ENCODE data around the gene CDHR3. TPM values are rescaled to one million over a fixed set of nuclear protein-coding genes. Genes with fewer than 3 reads are reported as not detected.

Gene CDHR3
- total RNA-seq, 1 donor from 2014 or later = 3.1 TPM

GRCh38 chr7:106023369-106024322 is 60.6 kb downstream of the CDHR3 start:
- Mint-ChIP-seq H3K4me1 (ENCODE audit: low read depth, unreplicated experiment) (peaks cover 23% of the 10 kb centered on the region), H3K4me3 (ENCODE audit: unreplicated experiment) (no peak overlapping the region), H3K27me3 (ENCODE audit: low read depth, unreplicated experiment) (no peaks in the 10 kb centered on the region), H3K36me3 (ENCODE audit: low read depth, unreplicated experiment) (no peaks in the 10 kb centered on the region), H3K9me3 (ENCODE audit: unreplicated experiment) (no peaks in the 10 kb centered on the region), H3K27ac (ENCODE audit: unreplicated experiment) (no peak overlapping the region)
- FAIRE-seq (no peak), DNase-seq (ENCODE audit: low read depth) (no peak)
- Histone ChIP-seq H3K27me3 (ENCODE audit: insufficient read depth, low read length) (peaks cover 44% of the 10 kb centered on the region), H3K4me3 (ENCODE audit: insufficient read depth, low read depth, low read length) (no peak overlapping the region), H4K20me1 (ENCODE audit: insufficient read depth, low read length) (no peaks in the 10 kb centered on the region), H3K27ac (ENCODE audit: low read depth, low read length) (no peak overlapping the region), H3K36me3 (ENCODE audit: insufficient read depth, low read length) (no peaks in the 10 kb centered on the region), H3K4me1 (ENCODE audit: insufficient read depth, low read length) (peaks cover 11% of the 10 kb centered on the region), H3K9me3 (ENCODE audit: insufficient read depth, low read depth, low read length) (no peaks in the 10 kb centered on the region), H3K79me2 (ENCODE audit: insufficient read depth, low read length) (no peaks in the 10 kb centered on the region), H3K4me2 (ENCODE audit: low read length) (no peak overlapping the region), H3K9ac (ENCODE audit: low read length) (no peak overlapping the region), H2AFZ (ENCODE audit: low read depth, low read length) (no peak overlapping the region)
- TF ChIP-seq EZH2 (IDR thresholded peaks at IDR 0.05; ENCODE audit: insufficient read depth, low read length) (no peak), CTCF (IDR thresholded peaks at IDR 0.05; ENCODE audit: insufficient read depth, low read depth, low read length) (no peak)

GRCh38 chr7:106026101-106026500 is 63.0 kb downstream of the CDHR3 start:
- no peak overlapping the region for H3K4me3 ChIP-seq (ENCODE audit: insufficient read depth, low read depth, low read length)
- H3K9me3 ChIP-seq (ENCODE audit: insufficient read depth, low read depth, low read length) = no peaks in the 10 kb centered on the region
- H3K9ac ChIP-seq (ENCODE audit: low read length) = no peak overlapping the region
- Mint-ChIP-seq H3K27ac (ENCODE audit: unreplicated experiment) (no peak overlapping the region), H3K27me3 (ENCODE audit: low read depth, unreplicated experiment) (peaks cover 8% of the 10 kb centered on the region), H3K36me3 (ENCODE audit: low read depth, unreplicated experiment) (no peaks in the 10 kb centered on the region), H3K9me3 (ENCODE audit: unreplicated experiment) (no peaks in the 10 kb centered on the region), H3K4me3 (ENCODE audit: unreplicated experiment) (no peak overlapping the region), H3K4me1 (ENCODE audit: low read depth, unreplicated experiment) (peaks cover 15% of the 10 kb centered on the region)
- FAIRE-seq = no peak
- H3K4me1 ChIP-seq (ENCODE audit: insufficient read depth, low read length) = peaks cover 5% of the 10 kb centered on the region
- H3K27me3 ChIP-seq (ENCODE audit: insufficient read depth, low read length) = peaks cover 64% of the 10 kb centered on the region
- no peak overlapping the region for H3K4me2 ChIP-seq (ENCODE audit: low read length)
- H2AFZ ChIP-seq (ENCODE audit: low read depth, low read length) = no peak overlapping the region
- no peak overlapping the region for H3K27ac ChIP-seq (ENCODE audit: low read depth, low read length)
- no peaks in the 10 kb centered on the region for H3K36me3 ChIP-seq (ENCODE audit: insufficient read depth, low read length)
- TF ChIP-seq EZH2 (IDR thresholded peaks at IDR 0.05; ENCODE audit: insufficient read depth, low read length) (no peak), CTCF (IDR thresholded peaks at IDR 0.05; ENCODE audit: insufficient read depth, low read depth, low read length) (no peak)
- no peaks in the 10 kb centered on the region for H4K20me1 ChIP-seq (ENCODE audit: insufficient read depth, low read length)
- H3K79me2 ChIP-seq (ENCODE audit: insufficient read depth, low read length) = no peaks in the 10 kb centered on the region
- DNase-seq (ENCODE audit: low read depth) = no peak

GRCh38 chr7:106029451-106029850 is 66.4 kb downstream of the CDHR3 start:
- H3K4me3 ChIP-seq (ENCODE audit: insufficient read depth, low read depth, low read length) = no peak overlapping the region
- TF ChIP-seq CTCF (IDR thresholded peaks at IDR 0.05; ENCODE audit: insufficient read depth, low read depth, low read length) (no peak), EZH2 (IDR thresholded peaks at IDR 0.05; ENCODE audit: insufficient read depth, low read length) (no peak)
- no peaks in the 10 kb centered on the region for H4K20me1 ChIP-seq (ENCODE audit: insufficient read depth, low read length)
- Mint-ChIP-seq H3K9me3 (ENCODE audit: unreplicated experiment) (no peaks in the 10 kb centered on the region), H3K27me3 (ENCODE audit: low read depth, unreplicated experiment) (peaks cover 22% of the 10 kb centered on the region), H3K4me3 (ENCODE audit: unreplicated experiment) (no peak overlapping the region), H3K36me3 (ENCODE audit: low read depth, unreplicated experiment) (no peaks in the 10 kb centered on the region), H3K27ac (ENCODE audit: unreplicated experiment) (no peak overlapping the region), H3K4me1 (ENCODE audit: low read depth, unreplicated experiment) (no peaks in the 10 kb centered on the region)
- FAIRE-seq (no peak), DNase-seq (ENCODE audit: low read depth) (no peak)
- H3K9me3 ChIP-seq (ENCODE audit: insufficient read depth, low read depth, low read length) = peaks cover 5% of the 10 kb centered on the region
- no peak overlapping the region for H2AFZ ChIP-seq (ENCODE audit: low read depth, low read length)
- no peaks in the 10 kb centered on the region for H3K4me1 ChIP-seq (ENCODE audit: insufficient read depth, low read length)
- no peaks in the 10 kb centered on the region for H3K36me3 ChIP-seq (ENCODE audit: insufficient read depth, low read length)
- no peak overlapping the region for H3K9ac ChIP-seq (ENCODE audit: low read length)
- no peak overlapping the region for H3K27ac ChIP-seq (ENCODE audit: low read depth, low read length)
- H3K4me2 ChIP-seq (ENCODE audit: low read length) = no peak overlapping the region
- peaks cover 77% of the 10 kb centered on the region for H3K27me3 ChIP-seq (ENCODE audit: insufficient read depth, low read length)
- H3K79me2 ChIP-seq (ENCODE audit: insufficient read depth, low read length) = no peaks in the 10 kb centered on the region
